ENCODE data around the gene BRIP1.
"Not testable (repeated sequence)": the region's sequence is repeated elsewhere in the genome, so short reads cannot be mapped to it uniquely, and the experiment has no call there.

BRIP1 gene

GRCh38 chr17:61755078-61755477 lies 108.2 kb downstream of the BRIP1 start:
- no peak for DNase-seq

GRCh38 chr17:61754124-61754523 lies 109.2 kb downstream of the BRIP1 start:
- DNase-seq = no peak

- no peak for DNase-seq
Observed at GRCh38 chr17:61753696-61754095, 109.6 kb downstream of the BRIP1 start.

GRCh38 chr17:61750656-61751055 lies 112.7 kb downstream of the BRIP1 start:
- DNase-seq = no peak

- no peak for DNase-seq
Observed at GRCh38 chr17:61749823-61750404, 113.4 kb downstream of the BRIP1 start.

GRCh38 chr17:61746248-61746985 lies 116.9 kb downstream of the BRIP1 start:
- no peak for DNase-seq

GRCh38 chr17:61744804-61745203 lies 118.5 kb downstream of the BRIP1 start:
- DNase-seq = no peak

- DNase-seq = no peak
Observed at GRCh38 chr17:61744252-61744651, 119.1 kb downstream of the BRIP1 start.

GRCh38 chr17:61743766-61744165 lies 119.6 kb downstream of the BRIP1 start:
- no peak for DNase-seq

- no peak for DNase-seq
Observed at GRCh38 chr17:61739002-61739401, 124.3 kb downstream of the BRIP1 start.

GRCh38 chr17:61738249-61738648 lies 125.1 kb downstream of the BRIP1 start:
- no peak for DNase-seq

GRCh38 chr17:61737820-61738219 lies 125.5 kb downstream of the BRIP1 start:
- no peak for DNase-seq

GRCh38 chr17:61736438-61736837 lies 126.9 kb downstream of the BRIP1 start:
- no peak for DNase-seq

GRCh38 chr17:61735807-61736206 lies 127.5 kb downstream of the BRIP1 start:
- no peak for DNase-seq

GRCh38 chr17:61734466-61734865 lies 128.9 kb downstream of the BRIP1 start:
- DNase-seq = no peak

- no peak for DNase-seq
Observed at GRCh38 chr17:61734012-61734411, 129.3 kb downstream of the BRIP1 start.

- DNase-seq = no peak
Observed at GRCh38 chr17:61733021-61733420, 130.3 kb downstream of the BRIP1 start.

GRCh38 chr17:61732169-61732568 lies 131.2 kb downstream of the BRIP1 start:
- no peak for DNase-seq

- no peak for DNase-seq
Observed at GRCh38 chr17:61731330-61731729, 132.0 kb downstream of the BRIP1 start.

- no peak for DNase-seq
Observed at GRCh38 chr17:61729690-61730268, 133.5 kb downstream of the BRIP1 start.

GRCh38 chr17:61728297-61728836 lies 135.0 kb downstream of the BRIP1 start:
- DNase-seq = no peak

GRCh38 chr17:61727798-61728197 lies 135.5 kb downstream of the BRIP1 start:
- DNase-seq = not testable (repeated sequence)

GRCh38 chr17:61726977-61727376 lies 136.4 kb downstream of the BRIP1 start:
- DNase-seq = no peak

- no peak for DNase-seq
Observed at GRCh38 chr17:61724777-61725176, 138.6 kb downstream of the BRIP1 start.
